Activated effector memory CD4-positive, alpha-beta T cell treated with Interleukin-2 at 50 U/mL for 16 hours (primary cell): ENCODE results near the gene ITM2B.
A peak's percentile ranks its signal among the peaks of the same experiment; 100 is the strongest.

Experiments used
- DNase-seq: peaks from one replicate; pipeline ENCODE4 v3.0.0-alpha.2; 2020

Gene ITM2B

GRCh38 chr13:48264058-48264457 is 31.1 kb downstream of the ITM2B start:
- DNase-seq: no peak

GRCh38 chr13:48265217-48265815 is 32.3 kb downstream of the ITM2B start:
- no peak for DNase-seq

GRCh38 chr13:48266150-48266549 is 33.1 kb downstream of the ITM2B start:
- DNase-seq: no peak

GRCh38 chr13:48266701-48267639 is 34.0 kb downstream of the ITM2B start:
- DNase-seq: no peak

GRCh38 chr13:48268019-48268418 is 35.0 kb downstream of the ITM2B start:
- no peak for DNase-seq

GRCh38 chr13:48273346-48273745 is 40.3 kb downstream of the ITM2B start:
- DNase-seq: no peak

GRCh38 chr13:48275507-48275906 is 42.5 kb downstream of the ITM2B start:
- DNase-seq: no peak

- no peak for DNase-seq
Observed at GRCh38 chr13:48278806-48279205, 45.8 kb downstream of the ITM2B start.

GRCh38 chr13:48281556-48281955 is 48.5 kb downstream of the ITM2B start:
- no peak for DNase-seq

GRCh38 chr13:48291730-48292129 is 58.7 kb downstream of the ITM2B start:
- DNase-seq: no peak

GRCh38 chr13:48292650-48293049 is 59.6 kb downstream of the ITM2B start:
- no peak for DNase-seq

- no peak for DNase-seq
Observed at GRCh38 chr13:48294653-48295052, 61.6 kb downstream of the ITM2B start.

GRCh38 chr13:48295271-48295670 is 62.3 kb downstream of the ITM2B start:
- no peak for DNase-seq

- no peak for DNase-seq
Observed at GRCh38 chr13:48296528-48296927, 63.5 kb downstream of the ITM2B start.

GRCh38 chr13:48297131-48297786 is 64.3 kb downstream of the ITM2B start:
- no peak for DNase-seq

GRCh38 chr13:48299591-48299990 is 66.6 kb downstream of the ITM2B start:
- no peak for DNase-seq

- DNase-seq: no peak
Observed at GRCh38 chr13:48302871-48303358, 69.9 kb downstream of the ITM2B start.

- peak; percentile 84 for DNase-seq
Observed at GRCh38 chr13:48303359-48304142, 70.5 kb downstream of the ITM2B start, which contains the start of gene RB1. TSS of gene RB1 (plus strand) at chr13:48303751. CDS start at chr13:48303913, 162 bp downstream.

GRCh38 chr13:48304143-48304876 is 71.3 kb downstream of the ITM2B start:
- no peak for DNase-seq

GRCh38 chr13:48311223-48311622 is 78.2 kb downstream of the ITM2B start:
- DNase-seq: no peak

GRCh38 chr13:48315969-48316650 is 83.1 kb downstream of the ITM2B start:
- DNase-seq: no peak
